Measurements from ENCODE around the gene VPS72. TPM values are rescaled to one million over a fixed set of nuclear protein-coding genes. Genes with fewer than 3 reads are reported as not detected.

Gene VPS72
- total and polyA plus RNA-seq, 10 of the 15 experiments (the other 5 are each of a cell fraction or from before 2014, with no cell fraction given): 6.7 to 77.8 (median 58.1) TPM

DNA sequence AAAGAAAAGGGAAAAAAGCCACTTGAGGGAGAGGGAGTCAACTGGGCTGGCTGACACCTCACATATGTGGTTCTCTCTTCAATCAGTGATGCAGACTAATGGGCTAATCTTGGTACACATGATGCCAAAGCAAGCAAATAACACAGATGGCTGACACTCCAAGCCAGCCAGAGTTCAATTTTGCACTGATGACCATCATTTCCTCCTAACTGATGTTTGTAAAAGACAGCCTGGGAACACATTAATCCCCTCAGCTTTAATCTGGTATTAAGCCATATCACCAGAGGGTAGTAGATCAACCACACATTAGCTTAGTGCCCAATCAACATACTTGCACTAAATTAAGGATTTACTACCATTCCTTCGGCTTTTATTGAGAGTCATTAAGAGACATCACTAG is 2.8 kb downstream of the VPS72 start:
- FAIRE-seq (no peak), DNase-seq (ENCODE audit: low read depth, low spot score) (no peak), ATAC-seq (no peak)
- POLR2A ChIA-PET: interaction anchor here (0.8 to 1.1 kb wide), 2 partner anchors 9 to 140 kb away, joined by 3 to 4 read pairs; no protein-coding TSS in a partner anchor
- H3K4me2 ChIP-seq (ENCODE audit: control insufficient read depth, insufficient read depth): no peak overlapping the region
- 100% methylated on average over 1 of the region's 1 CpG for WGBS (ENCODE audit: insufficient coverage, insufficient replicate concordance, low lambda C conversion rate, missing lambda C conversion rate)
- H3K9me3 ChIP-seq (replicated peaks; ENCODE audit: control insufficient read depth, insufficient read depth, low read length): no peaks in the 10 kb centered on the region
- in situ Hi-C loops (cut with MboI): no loop called here
- CTCF ChIA-PET: interaction anchor here (1.6 to 4.2 kb wide), 2 partner anchors 30 to 65 kb away, joined by 6 to 38 read pairs; partner anchors contain the start of gene TNFAIP8L2
- SMC1A ChIA-PET (ENCODE audit: uncharacterized antibody, unreplicated experiment): interaction anchor here (0.8 to 3.2 kb wide), 2 partner anchors 12 to 88 kb away, joined by 3 to 12 read pairs; no protein-coding TSS in a partner anchor
- H3K9ac ChIP-seq (ENCODE audit: control insufficient read depth, insufficient read depth, low read length): no peak overlapping the region
- no peaks in the 10 kb centered on the region for H4K20me1 ChIP-seq (ENCODE audit: control insufficient read depth, insufficient read depth)
- TF ChIP-seq ASH2L (IDR thresholded peaks at IDR 0.05; ENCODE audit: borderline replicate concordance, low read depth): no peak
- no peak for TF ChIP-seq ZSCAN29 (IDR thresholded peaks at IDR 0.05)
- TF ChIP-seq, protein P1, sequence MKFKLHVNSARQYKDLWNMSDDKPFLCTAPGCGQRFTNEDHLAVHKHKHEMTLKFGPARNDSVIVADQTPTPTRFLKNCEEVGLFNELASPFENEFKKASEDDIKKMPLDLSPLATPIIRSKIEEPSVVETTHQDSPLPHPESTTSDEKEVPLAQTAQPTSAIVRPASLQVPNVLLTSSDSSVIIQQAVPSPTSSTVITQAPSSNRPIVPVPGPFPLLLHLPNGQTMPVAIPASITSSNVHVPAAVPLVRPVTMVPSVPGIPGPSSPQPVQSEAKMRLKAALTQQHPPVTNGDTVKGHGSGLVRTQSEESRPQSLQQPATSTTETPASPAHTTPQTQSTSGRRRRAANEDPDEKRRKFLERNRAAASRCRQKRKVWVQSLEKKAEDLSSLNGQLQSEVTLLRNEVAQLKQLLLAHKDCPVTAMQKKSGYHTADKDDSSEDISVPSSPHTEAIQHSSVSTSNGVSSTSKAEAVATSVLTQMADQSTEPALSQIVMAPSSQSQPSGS (IDR thresholded peaks at IDR 0.05; ENCODE audit: low read length): no peak
- TF ChIP-seq IKZF2 (IDR thresholded peaks at IDR 0.05): no peak
- TF ChIP-seq POU2F2 (IDR thresholded peaks at IDR 0.05; ENCODE audit: borderline replicate concordance, low read depth, low read length): no peak
- no peak for TF ChIP-seq RBBP5 (conservative IDR thresholded peaks at IDR 0.05)
- TF ChIP-seq RB1 (IDR thresholded peaks at IDR 0.05; ENCODE audit: borderline replicate concordance): no peak
- TF ChIP-seq BMI1 (IDR thresholded peaks at IDR 0.05; ENCODE audit: borderline replicate concordance): no peak
- TF ChIP-seq EGR1 (IDR thresholded peaks at IDR 0.05; ENCODE audit: borderline replicate concordance in 1 of 2, low read depth in 2 of 2, low read length in 2 of 2): no peak
- no TSS peak for BruUV-seq (replicated peaks)
- H2AFZ ChIP-seq (ENCODE audit: control insufficient read depth, low read depth, low read length): no peak overlapping the region
- peaks cover 4% of the 10 kb centered on the region; the same call in 1 of the 2 replicates for H3K4me1 ChIP-seq (ENCODE audit: control insufficient read depth, insufficient read depth, low read length)
- intact Hi-C loops (cut with micrococcal nuclease; ENCODE audit: unreplicated experiment): no loop called here
- no peak overlapping the region for H3K4me3 ChIP-seq
- RAD21 ChIA-PET (ENCODE audit: unreplicated experiment): no interaction called here
- no peaks in the 10 kb centered on the region for H3K27me3 ChIP-seq (replicated peaks in 1 of 2; ENCODE audit: control insufficient read depth in 2 of 2, insufficient read depth in 2 of 2, low read length in 1 of 2)
- H3K79me2 ChIP-seq (ENCODE audit: control insufficient read depth, insufficient read depth, low read length): peaks cover 24% of the 10 kb centered on the region
- no peak overlapping the region for H3K27ac ChIP-seq (ENCODE audit: control insufficient read depth, insufficient read depth)
- H3K36me3 ChIP-seq (ENCODE audit: control insufficient read depth in 2 of 2, insufficient read depth in 2 of 2, low read length in 1 of 2): peaks cover 1 to 12% of the 10 kb centered on the region in 2 experiments; a peak in 3 of 4 replicates
